AG04449 (cell line): ENCODE data around the gene TMEM187.
A peak's percentile ranks its signal among the peaks of the same experiment; 100 is the strongest.

Experiments
- CTCF ChIA-PET: fragments of 350-600 bp; formaldehyde crosslinking; extraction: SDS; loops from one replicate; lab custom pipeline; 2021; ENCODE audit warnings: antibody characterized with exemption; lab: Yijun Ruan, JAX
- POLR2A ChIA-PET: fragments of 400-600, 350-600 bp; formaldehyde crosslinking; extraction: SDS; loops from one replicate; lab custom pipeline; 2020; ENCODE audit warnings: antibody characterized with exemption, inconsistent platforms; lab: Yijun Ruan, JAX
- DNase-seq: peaks from one replicate; pipeline ENCODE4 v3.0.0-alpha.2; 2010; ENCODE audit warnings: low read depth, low spot score
- H3K4me3 ChIP-seq: 2 replicates; pipeline ENCODE4 v1.5.1; 2011; ENCODE audit warnings: low read depth, mild to moderate bottlenecking, control low read depth, low read length
- CTCF ChIP-seq: IDR thresholded peaks from one replicate; pipeline ENCODE4 v1.5.1; 2011; ENCODE audit warnings: mild to moderate bottlenecking, moderate library complexity, low read length, control low read depth, inconsistent platforms; ENCODE audit not compliant: insufficient read depth; ENCODE audit errors: missing control alignments

The TMEM187 gene

GRCh38 chrX:154015581-154016264, 43.2 kb downstream of the TMEM187 start:
- no peak overlapping the region for H3K4me3 ChIP-seq
- CTCF ChIA-PET, result interaction anchor here (0.8 to 1.5 kb wide), 2 partner anchors 11 to 32 kb away, joined by 3 to 5 read pairs; no protein-coding TSS in a partner anchor
- POLR2A ChIA-PET, result no interaction called here

GRCh38 chrX:154016366-154017076, 44.0 kb downstream of the TMEM187 start:
- CTCF ChIA-PET, result interaction anchor here (0.8 to 1.5 kb wide), 2 partner anchors 10 to 32 kb away, joined by 3 to 5 read pairs; no protein-coding TSS in a partner anchor
- no peak overlapping the region for H3K4me3 ChIP-seq
- no peak for TF ChIP-seq CTCF
- POLR2A ChIA-PET, result no interaction called here
- no peak for DNase-seq

More at GRCh38 chrX:154015581-154016264, 43.2 kb downstream of the TMEM187 start:
- DNase-seq, result no peak
- TF ChIP-seq CTCF, result no peak

- POLR2A ChIA-PET, result no interaction called here
- peak overlapping the region; percentile 62 for H3K4me3 ChIP-seq
Measured at GRCh38 chrX:154017766-154018517, 45.4 kb downstream of the TMEM187 start.

GRCh38 chrX:154018518-154019060, 46.0 kb downstream of the TMEM187 start:
- H3K4me3 ChIP-seq, result peak overlapping the region; percentile 62
- POLR2A ChIA-PET, result no interaction called here
- no peak for DNase-seq
- no peak for TF ChIP-seq CTCF
- CTCF ChIA-PET, result no interaction called here

More at GRCh38 chrX:154017766-154018517, 45.4 kb downstream of the TMEM187 start:
- TF ChIP-seq CTCF, result no peak
- DNase-seq, result no peak
- CTCF ChIA-PET, result no interaction called here

GRCh38 chrX:154019061-154019621, 46.6 kb downstream of the TMEM187 start:
- ChIA-PET CTCF (interaction anchor here (1.0 to 1.8 kb wide), 2 partner anchors 29 to 32 kb away, joined by 3 to 6 read pairs; no protein-coding TSS in a partner anchor), POLR2A (interaction anchor here (1.2 kb wide), 1 partner anchor 21 kb away, joined by 6 read pairs; no protein-coding TSS in a partner anchor)
- no peak for TF ChIP-seq CTCF
- DNase-seq, result no peak
- peak overlapping the region; percentile 62 for H3K4me3 ChIP-seq
